Fibroblast of peridontal ligament (primary cell): ENCODE results near the gene SCYL1.
"Not testable (repeated sequence)": the region's sequence is repeated elsewhere in the genome, so short reads cannot be mapped to it uniquely, and the experiment has no call there.

ENCODE experiments used
- DNase-seq: peaks from one replicate; pipeline ENCODE4 v3.0.0-alpha.2; 2010; ENCODE audit errors: extremely low read depth

SCYL1 gene

GRCh38 chr11:65553301-65554001 is 28.6 kb downstream of the SCYL1 start:
- DNase-seq, result no peak

- no peak for DNase-seq
Measured at GRCh38 chr11:65554057-65554818, 29.4 kb downstream of the SCYL1 start.

- no peak for DNase-seq
Measured at GRCh38 chr11:65554842-65555430, 30.1 kb downstream of the SCYL1 start.

GRCh38 chr11:65555693-65556231 is 30.9 kb downstream of the SCYL1 start:
- peak; percentile 75 for DNase-seq

- DNase-seq, result no peak
Measured at GRCh38 chr11:65556470-65557279, 31.8 kb downstream of the SCYL1 start.

- DNase-seq, result no peak
Measured at GRCh38 chr11:65557280-65558001, 32.6 kb downstream of the SCYL1 start.

GRCh38 chr11:65558002-65558929 is 33.4 kb downstream of the SCYL1 start, which contains the start of gene LTBP3:
TSS of gene LTBP3 (minus strand) at chr11:65558359. CDS start at chr11:65557959, 400 bp downstream.
- DNase-seq, result peak; percentile 71

- peak; percentile 47 for DNase-seq
Measured at GRCh38 chr11:65558930-65559509, 34.1 kb downstream of the SCYL1 start.

GRCh38 chr11:65559535-65559934 is 34.7 kb downstream of the SCYL1 start:
- DNase-seq, result no peak

- DNase-seq, result peak; percentile 31
Measured at GRCh38 chr11:65559951-65560537, 35.2 kb downstream of the SCYL1 start.

- no peak for DNase-seq
Measured at GRCh38 chr11:65560555-65561418, 35.9 kb downstream of the SCYL1 start.

- no peak for DNase-seq
Measured at GRCh38 chr11:65562020-65562419, 37.1 kb downstream of the SCYL1 start.

- no peak for DNase-seq
Measured at GRCh38 chr11:65562788-65563187, 37.9 kb downstream of the SCYL1 start.

GRCh38 chr11:65563601-65564000 is 38.7 kb downstream of the SCYL1 start:
- peak; percentile 44 for DNase-seq

- not testable (repeated sequence) for DNase-seq
Measured at GRCh38 chr11:65564879-65565559, 40.1 kb downstream of the SCYL1 start.

GRCh38 chr11:65565624-65566453 is 41.0 kb downstream of the SCYL1 start:
- no peak for DNase-seq
